C1 segment of cervical spinal cord (tissue), 14 donors: ENCODE results near the gene SUCNR1.
"Not testable (repeated sequence)": the region's sequence is repeated elsewhere in the genome, so short reads cannot be mapped to it uniquely, and the experiment has no call there.

Source experiments
- DNase-seq, 14 donors: peaks; one replicate each; lab custom pipeline; 2025; lab: John Stamatoyannopoulos, UW

The SUCNR1 gene, protein sequence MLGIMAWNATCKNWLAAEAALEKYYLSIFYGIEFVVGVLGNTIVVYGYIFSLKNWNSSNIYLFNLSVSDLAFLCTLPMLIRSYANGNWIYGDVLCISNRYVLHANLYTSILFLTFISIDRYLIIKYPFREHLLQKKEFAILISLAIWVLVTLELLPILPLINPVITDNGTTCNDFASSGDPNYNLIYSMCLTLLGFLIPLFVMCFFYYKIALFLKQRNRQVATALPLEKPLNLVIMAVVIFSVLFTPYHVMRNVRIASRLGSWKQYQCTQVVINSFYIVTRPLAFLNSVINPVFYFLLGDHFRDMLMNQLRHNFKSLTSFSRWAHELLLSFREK

GRCh38 chr3:151873398-151873797 lies at the start of gene SUCNR1:
SUCNR1 (plus strand) TSS chr3:151873643; CDS start chr3:151879893, 6,250 bp downstream.
- DNase-seq = no peak

DNA sequence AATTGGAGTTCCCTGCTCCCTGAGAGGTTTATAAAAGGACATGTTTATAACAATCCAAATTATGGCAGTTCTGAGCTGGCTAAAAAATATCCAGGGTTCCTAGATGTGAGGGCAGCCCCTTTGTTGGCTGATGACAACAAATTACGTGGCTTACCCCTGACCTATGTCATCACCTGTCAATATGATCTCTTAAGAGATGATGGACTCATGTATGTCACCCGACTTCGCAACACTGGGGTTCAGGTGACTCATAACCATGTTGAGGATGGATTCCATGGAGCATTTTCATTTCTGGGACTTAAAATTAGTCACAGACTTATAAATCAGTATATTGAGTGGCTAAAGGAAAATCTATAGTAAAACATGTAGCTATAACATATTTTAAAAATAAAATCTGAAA lies 45.6 kb upstream of the SUCNR1 start:
- no peak for DNase-seq

DNA sequence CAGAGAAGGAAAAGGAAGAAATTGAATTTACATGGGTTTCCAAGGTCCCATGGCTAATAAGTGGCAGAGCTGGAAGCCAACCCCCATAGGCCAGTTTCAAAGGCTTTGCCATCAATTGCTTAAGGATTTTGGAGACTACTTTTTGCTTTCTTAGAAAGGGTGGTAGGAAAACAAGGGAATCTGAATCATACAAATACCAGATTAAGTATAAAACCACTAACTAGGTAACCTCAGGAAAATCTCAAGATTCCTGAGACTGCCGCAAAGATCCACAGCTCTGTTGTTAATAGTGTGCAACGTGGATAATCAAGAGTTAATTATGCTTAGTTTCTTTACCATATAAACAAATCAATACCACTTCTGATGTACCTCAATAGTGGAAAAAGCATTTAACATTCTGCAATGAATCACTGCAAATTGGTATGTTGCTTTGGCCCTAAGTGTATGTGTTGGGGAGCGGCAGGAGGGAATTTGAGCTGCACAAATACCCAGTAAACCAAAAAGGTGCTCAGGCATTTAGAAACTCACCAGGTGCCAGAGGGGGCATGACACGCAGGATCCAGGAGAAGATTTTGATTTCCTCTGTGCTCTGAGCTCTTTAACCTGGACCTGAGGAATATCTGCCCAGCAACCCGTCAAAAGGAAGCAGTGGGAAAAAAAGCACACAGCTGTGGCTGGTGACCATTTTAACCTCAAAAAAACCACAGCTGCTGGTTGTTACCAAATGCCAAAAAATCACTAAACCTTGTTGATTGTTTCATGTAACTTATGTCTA lies 37.5 kb upstream of the SUCNR1 start:
- DNase-seq = no peak

GRCh38 chr3:151837057-151837456 lies 36.4 kb upstream of the SUCNR1 start:
- DNase-seq = no peak

GRCh38 chr3:151838574-151839312 lies 34.7 kb upstream of the SUCNR1 start:
- peak in 2 of 14 donors; percentile 3 to 4 for DNase-seq

GRCh38 chr3:151839313-151839631 lies 34.2 kb upstream of the SUCNR1 start:
- no peak for DNase-seq

DNA sequence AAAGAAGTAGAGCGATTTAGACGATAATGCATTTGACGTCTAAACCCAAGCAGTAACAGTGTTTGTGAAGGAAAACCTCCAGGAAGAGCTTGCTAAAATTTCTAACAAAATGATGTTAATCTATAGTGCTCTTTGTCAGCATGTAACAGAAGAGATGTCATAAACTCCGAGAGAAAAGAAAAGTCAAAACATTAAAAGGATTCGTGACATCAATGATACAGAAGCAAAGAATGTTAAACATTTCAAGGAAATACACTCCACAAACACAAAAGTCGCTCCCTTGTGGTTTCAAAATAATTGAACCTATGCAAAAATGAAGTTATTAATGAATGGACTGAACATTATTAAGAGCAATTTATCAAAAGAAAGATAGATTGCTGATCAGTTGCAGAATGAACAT lies 31.6 kb upstream of the SUCNR1 start:
- DNase-seq = no peak

DNA sequence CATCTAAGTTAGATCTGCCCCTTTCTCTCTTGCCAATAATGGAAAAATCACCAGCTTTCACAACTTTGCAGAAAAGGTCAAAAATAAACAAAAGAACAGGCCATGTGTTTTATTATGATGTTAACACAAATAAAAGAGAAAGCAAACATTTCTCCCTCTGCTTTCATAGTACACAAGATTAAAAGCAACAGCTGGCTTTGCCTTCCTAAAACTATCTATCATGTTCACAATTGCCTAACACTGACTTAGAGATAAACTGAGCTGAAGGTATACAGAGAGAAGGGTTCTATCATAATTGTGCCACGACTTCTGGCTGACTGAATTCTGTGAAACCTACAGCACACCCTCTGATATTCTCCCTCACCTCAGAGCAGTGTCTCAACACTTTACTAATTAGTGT lies 30.2 kb upstream of the SUCNR1 start:
- no peak for DNase-seq

GRCh38 chr3:151845306-151845905 lies 28.0 kb upstream of the SUCNR1 start:
- no peak for DNase-seq

- DNase-seq = not testable (repeated sequence)
Measured at GRCh38 chr3:151850065-151850464, 23.4 kb upstream of the SUCNR1 start.

DNA sequence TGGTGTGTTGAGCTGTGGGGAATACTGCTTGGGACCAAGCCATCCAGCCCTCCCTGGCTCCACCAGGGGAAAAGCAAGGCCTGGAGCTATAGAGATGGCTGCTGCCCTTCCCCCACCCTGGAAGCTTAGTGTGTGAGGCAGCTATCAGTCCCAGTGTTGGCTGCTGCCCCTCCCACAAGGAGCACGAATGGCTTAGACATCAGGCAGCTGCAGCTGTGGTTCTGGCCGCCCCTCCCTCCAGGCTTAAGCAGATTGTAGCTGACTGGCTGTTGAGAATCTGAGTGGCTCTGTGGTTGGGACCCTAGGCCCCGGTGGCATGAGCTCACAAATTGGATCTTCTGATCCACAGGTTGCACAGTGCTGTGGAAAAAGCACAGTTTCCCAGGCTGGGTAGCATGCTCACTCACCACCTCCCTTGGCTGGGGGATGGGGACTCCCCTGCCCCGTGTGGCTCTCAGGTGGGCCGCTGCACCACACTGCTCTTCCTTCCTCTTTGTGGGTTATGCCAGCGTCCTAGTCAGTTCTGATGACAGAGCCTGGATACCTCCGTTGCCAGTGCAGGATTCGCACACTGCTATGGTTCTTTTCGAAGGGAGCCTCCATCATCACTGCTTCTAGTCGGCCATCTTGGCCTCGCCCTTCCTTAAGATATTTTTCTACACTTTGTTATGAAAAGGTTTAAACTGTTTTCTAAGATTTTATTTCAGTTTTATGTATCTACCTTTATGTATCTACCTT lies 21.2 kb upstream of the SUCNR1 start:
- DNase-seq = no peak

DNA sequence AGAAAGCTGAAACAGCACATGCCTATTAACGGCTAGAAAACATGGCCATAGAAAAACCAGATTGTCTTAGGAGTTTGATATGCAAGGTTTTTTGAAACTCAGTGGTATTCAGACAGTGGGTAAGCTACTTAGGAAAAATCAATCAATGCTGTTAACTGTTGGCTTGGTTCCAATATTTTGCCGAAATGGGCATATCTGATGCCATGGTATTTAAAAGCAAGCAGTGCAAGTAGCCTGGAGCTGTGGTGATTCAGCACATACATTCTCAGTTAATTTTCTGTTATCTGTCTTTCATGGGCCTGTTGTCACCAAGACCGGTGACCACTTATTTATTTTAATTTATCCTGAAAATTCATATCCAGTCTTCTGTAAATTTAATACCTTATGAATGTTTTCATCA lies 17.3 kb upstream of the SUCNR1 start:
- DNase-seq = no peak

GRCh38 chr3:151856641-151857040 lies 16.8 kb upstream of the SUCNR1 start:
- DNase-seq = no peak

- no peak for DNase-seq
Measured at GRCh38 chr3:151859233-151859673, 14.2 kb upstream of the SUCNR1 start.

DNA sequence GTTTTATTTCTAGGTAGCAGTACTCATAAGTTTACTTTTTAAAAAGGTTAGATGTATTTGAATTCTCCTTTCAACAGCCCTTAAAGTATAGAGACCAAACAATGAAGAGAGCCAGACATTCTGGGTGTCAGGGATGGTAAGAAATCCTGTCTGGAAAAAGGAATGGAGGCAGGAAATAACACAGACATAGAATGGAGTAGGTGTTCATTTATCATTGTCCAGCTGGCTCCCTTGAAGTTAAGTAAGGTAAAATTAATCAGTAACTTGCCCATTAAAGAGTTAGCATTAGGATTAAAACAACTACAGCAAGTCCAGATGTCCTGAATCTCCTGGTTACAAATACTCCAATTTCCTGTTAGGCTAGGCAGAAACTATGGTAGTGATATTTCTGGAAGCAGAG lies 13.5 kb upstream of the SUCNR1 start:
- DNase-seq = no peak

- DNase-seq = no peak
Measured at GRCh38 chr3:151863611-151864010, 9.8 kb upstream of the SUCNR1 start.

DNA sequence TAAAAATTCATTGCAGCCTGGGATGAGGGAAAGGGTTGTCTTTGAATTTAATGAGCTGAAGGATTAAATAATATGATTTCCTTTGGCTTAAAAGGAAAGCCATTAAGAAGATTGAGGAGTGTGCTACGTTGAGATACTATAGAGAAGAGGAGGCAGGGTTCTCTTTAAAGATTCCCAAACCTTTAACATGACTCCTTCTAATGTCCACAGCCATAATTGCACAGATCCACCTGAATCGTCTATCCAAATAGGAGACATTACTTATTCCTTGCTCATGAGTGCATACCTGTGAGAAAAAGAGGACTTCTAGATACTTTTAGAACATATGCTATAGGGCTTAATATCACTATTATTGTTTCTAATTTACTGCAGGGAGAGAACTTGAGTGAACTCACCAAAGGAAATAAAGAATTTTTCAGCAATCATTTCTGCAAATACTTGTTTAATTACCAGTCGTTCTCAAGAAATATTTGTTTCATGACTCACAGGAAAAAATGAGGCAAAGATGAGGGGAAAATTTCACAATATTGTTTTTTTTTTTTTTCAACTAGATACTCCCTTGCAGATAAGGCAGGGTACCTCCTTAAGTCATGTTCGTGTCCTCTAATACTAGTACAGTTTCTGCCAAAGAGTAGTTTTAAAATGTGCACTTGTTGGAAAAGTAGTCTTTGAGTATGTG lies 8.9 kb upstream of the SUCNR1 start:
- DNase-seq = no peak

DNA sequence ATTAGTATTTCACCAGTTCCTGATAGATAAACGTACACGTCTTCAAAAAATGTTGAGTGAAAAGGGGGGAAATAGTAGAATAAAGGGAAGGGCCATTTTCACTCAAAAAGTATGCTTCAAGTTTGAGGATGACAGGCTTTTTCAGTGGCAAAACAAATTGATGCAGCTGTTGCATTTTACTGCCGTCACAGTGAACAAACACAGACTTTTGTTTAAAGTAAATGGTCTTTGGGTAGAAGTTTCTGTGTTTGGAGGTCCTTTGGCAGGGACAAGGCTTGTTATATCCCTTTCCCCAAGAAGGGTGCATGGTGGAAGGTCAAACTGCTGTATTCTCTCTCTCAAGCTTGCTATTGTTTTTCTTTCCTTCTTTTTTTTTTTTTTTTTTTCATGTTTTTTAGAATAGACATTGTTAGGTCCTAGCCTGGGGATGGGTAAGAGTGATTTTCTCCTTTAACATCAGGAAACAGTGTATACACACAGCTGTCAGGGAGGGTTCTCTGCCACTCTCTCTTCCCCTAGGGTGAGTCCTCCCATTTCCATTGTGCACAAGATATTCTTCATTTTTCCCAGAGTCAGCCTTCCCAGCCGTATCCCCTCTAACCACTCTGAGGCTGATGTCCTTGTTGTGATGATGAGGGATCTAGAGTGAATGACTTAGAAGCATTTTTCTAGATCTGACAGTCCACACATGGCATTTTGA lies 6.6 kb upstream of the SUCNR1 start:
- no peak for DNase-seq

GRCh38 chr3:151867666-151868065 lies 5.8 kb upstream of the SUCNR1 start:
- no peak for DNase-seq

GRCh38 chr3:151869181-151869580 lies 4.3 kb upstream of the SUCNR1 start:
- no peak for DNase-seq
